Activated CD8-positive, alpha-beta memory T cell treated with anti-CD3 and anti-CD28 coated beads, Interleukin-2, amount 50 U/mL, for 1 hour (primary cell): Measurements from ENCODE around the gene VPS41.

Experiments used
- DNase-seq: peaks from one replicate; pipeline ENCODE4 v3.0.0-alpha.2; 2020; ENCODE audit errors: extremely low read depth

VPS41 gene

DNA sequence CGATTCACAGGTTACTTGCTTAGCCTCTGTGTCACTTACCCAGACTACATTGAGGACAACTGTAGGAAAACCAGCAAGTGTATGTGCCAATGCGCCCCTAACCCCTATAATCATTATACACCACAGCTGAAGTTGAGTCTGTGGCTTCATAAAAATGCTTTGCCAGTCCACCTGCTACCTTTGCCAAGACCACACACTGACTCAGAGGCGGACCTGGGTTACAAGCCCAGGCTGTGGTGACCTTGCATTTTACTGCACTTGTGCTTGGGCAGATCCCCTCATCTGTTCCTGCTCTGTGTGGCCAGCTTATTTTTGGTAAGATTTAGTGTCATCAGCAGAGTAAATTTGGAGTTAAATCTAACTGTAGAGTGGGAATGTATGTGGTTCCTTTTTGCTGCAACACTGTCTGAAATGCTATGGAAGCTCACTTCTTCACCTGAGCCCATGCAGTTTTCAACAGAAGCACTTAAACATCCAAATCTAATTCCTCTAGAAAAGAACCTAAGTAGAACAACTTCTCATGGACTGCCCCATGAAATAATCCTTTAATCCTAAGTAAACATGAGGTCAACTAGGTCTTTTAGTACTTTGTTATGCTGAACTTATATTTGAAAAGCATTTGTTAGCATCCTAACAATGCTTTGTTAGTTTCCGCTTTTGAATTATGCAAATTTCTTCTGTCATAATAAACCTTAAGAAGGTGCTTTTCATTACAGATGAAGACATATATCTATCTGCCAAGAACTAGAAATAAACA is 181.6 kb downstream of the VPS41 start:
- no peak for DNase-seq

DNA sequence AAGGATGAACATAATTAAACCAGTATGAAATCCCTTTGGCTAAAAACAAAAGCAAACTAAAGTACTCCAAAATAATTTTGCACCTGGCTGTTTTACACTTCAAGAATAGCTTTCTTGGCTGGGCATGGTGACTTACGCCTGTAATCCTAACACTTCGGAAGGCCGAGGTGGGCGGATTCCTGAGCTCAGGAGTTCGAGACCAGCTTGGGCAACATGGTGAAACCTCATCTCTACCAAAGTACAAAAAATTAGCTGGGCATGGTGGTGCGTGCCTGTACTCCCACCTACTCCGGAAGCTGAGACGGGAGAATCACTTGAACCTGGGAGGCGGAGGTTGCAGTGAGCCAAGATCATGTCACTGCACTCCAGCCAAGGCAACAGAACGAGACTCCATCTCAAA is 185.7 kb downstream of the VPS41 start:
- DNase-seq, result no peak

DNA sequence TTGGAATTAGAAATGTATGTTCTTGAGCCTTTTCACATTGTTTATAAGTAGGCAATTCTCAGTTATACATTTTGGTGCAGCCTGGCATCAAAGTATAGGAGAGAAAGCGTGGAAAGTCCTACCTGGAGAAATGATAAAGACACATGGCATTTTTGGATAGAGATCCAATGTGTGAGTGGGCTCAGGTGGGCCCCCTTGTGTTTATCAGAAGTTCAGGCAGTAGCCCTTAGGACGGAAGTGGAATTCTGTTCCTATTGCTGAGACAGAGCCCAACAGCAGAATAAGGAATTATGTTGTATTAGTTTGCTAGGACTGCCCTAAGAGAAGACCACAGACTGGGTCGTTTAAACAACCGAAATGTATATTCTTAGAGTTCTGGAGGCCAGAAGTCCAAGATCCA is 192.6 kb downstream of the VPS41 start:
- no peak for DNase-seq

DNA sequence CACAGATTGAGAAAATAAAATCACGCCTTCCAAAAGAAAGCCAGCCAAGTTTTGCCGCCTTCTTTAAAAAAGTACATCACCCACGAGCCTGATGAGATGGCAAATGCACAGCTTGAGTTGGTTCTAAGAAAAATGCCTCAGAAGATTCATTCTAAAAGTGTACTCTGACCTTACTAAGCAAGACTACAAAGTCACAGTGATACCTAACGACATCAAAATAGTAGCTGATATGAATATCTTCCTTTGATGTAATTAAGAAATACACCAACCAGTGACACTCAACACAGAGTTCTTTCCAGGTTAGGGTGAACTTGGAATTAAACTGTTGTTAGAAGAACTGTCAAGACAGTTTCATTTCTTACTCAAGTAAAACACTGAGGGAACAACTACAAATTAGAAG is 199.9 kb downstream of the VPS41 start:
- DNase-seq, result no peak

DNA sequence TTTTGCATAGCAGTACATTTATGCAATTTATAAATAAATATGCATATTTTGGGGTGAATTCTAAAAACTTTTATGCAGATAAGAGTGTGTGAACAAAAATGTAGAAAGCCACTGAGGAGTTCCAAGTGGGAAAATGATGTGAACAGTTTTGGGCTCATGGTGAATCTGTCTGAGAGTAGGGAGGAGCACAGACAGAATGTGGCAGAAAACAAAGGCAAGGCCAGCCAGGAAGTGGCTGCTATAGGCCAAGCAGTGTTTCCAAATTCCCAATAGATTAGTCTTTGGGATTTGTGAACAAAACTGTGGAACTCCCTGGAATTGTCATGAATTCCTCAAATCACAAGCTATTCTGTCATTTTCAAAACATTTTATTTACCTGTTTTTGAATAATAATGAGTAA is 204.2 kb downstream of the VPS41 start:
- DNase-seq, result no peak

DNA sequence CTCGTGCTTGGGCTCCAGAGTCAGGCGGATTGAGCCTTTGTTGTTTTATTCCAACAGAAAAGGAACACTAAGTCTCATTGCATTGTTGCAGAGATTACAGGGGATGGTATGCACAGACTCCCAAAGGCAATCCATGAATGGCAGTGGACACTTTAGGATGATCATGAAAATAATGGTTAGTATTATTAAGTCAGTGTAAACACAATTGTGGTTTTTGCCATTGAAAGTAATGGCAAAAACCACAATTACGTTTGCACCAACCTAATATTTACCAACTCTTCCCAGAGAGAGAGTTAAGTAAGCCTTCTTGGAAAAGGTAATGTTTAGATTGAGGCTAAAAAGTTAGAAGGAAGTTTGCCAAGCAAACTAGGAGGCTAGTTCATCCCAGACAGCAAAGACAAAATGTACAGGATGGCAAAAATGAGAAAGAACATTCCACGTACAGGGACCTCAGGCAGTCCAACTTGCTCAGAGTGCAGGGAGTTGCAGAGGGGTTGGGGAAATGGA is 204.9 kb downstream of the VPS41 start:
- DNase-seq, result no peak

DNA sequence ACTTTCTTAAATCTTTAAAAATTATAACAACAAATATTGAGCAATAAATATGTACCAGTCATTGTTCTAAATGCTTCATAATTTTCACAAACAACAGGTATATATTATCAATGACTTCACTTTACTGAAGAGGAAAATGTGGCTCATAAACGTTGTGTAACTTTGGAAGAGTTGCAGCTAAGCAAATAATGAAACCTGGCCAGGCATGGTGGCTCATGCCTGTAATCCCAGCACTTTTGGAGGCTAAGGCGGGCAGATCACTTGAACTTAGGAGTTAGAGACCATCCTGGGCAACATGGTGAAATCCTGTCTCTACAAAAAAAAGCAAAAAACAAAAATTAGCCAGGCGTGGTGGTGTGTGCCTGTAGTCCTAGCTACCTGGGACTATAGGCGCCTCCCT is 205.9 kb downstream of the VPS41 start:
- no peak for DNase-seq

DNA sequence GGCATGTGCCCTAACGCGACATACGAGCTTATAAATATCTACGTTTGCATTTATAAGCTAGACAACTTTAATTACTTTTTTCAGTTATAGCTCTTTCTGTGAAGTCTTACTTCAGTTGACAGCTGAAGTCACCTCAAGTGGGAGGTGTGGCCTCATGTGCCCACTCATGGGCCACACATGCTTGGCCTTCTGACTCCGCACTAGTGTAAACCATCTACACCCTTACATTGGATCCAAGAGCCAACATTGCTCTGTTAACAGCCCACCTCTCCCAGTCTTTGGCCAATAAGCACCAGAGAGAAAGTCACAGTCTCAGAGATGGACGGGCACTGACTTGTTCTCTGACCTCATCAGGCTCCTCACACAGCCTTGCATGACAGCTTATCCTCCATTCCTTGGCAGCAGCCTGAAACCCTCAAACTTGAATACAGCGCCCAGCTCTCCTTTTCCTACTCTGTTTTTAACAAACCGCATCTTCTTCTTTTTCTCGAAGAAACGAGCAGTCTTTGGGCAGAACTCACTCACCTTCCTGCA is 206.9 kb downstream of the VPS41 start:
- DNase-seq, result no peak

DNA sequence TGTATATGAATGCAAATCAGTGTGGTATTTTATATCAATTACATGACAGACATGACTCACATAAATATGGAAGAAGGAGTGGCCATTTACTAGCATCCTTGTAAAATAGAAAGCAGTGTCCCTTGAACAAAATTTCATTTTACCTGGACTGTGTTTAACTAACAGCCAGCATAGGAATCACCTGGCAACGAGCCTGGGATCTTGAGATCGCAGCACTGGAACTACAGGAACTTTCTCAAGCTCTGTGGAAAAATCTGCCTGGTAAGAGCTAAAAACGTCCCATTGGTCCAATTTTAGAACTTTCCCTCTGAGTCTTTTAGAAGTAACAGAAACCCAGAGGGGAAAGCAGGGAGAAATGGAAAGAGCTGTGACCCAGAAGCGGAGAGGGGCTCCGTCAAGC is 208.9 kb downstream of the VPS41 start:
- no peak for DNase-seq

DNA sequence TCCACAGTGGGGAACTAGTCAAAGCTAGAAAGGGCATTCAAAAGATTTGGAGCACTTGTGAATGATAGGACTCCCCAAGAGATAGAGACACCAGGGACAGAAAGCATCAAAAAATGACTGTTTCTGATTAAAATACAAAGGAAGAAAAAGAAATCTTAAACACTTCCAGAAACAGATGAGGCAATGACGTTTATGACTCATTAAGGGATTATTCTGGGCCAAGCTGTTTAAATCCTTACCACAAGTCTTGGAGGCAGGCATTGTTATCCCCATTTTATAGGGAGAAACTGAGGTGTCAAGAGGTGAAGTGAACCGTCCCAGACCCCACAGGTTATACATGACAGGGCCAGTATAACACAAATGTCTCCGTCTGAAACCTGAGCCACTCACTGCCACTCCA is 209.5 kb downstream of the VPS41 start:
- DNase-seq, result no peak

DNA sequence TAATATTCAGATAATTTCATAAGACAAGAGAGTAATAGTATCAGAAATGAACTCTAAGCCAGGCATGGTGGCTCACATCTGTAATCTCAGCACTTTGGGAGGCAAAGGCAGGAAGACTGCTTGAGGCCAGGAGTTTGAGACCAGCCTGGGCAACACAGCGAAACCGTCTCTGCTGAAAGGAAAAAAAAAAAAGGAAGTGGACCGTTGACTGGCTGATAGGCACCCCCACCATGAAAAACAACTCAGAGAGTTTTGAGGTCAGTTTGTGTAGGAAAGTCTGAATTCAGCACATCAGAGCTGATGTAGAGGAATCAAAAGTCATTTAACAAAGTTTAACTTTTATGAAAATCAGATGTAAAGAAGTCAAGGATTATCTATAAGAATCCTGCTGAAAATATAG is 214.7 kb downstream of the VPS41 start:
- no peak for DNase-seq

DNA sequence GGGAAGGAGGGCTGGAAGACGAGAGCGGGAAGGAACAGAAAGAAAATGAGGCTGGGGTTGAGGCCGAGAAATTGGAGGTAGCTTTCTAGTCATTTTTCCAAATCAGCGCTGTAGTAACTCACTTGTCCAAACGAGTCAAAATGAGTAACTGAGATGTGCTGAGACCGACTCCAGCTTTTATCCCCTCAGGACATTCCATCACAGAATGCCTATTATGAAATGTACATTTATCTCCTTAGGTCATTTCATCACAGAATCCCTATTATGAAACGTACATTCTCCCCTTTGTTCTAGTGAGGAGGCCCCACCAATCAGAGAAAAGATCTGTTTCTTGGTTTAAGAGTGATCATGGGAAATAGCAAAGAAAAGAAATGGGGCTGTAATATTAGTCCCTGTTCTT is 222.1 kb downstream of the VPS41 start:
- DNase-seq, result no peak

DNA sequence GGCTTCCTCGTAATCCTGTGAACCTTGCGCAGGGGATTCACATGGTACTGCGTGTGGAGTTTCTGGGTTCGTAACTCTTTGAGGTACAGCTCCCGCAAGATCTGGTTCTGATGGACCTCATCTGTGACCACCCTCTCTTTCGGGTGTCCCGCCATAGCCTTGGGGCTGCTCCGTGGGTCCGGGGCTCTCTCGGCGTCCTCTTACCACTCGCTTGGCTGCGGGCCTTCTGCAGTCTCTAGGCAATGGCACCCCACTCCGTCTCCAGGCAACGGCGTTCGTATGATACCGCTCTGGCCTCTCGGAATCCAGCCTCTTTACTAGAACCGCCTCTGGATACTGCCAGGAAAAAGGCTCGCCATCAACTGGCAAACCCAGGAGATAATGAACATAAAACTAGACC is 223.1 kb downstream of the VPS41 start:
- DNase-seq, result no peak

DNA sequence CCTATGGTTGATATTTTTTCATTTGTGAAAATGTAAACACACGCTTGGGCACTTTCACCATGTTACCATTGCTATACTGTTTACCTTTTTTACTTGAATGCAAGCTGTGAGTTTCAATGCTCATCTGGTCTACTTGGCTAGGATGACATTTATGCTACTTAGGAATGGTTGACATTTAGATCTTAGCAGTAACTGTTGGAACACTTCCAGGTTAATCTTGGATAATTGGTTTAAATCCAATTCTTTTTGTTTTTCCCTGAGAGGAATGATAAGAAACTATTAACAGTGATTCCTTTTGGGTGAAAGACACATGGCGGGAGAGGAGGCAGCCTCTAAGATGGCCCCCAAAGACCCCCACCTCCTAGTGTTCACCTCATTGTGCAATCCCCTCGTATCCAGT is 226.4 kb downstream of the VPS41 start:
- DNase-seq, result no peak

DNA sequence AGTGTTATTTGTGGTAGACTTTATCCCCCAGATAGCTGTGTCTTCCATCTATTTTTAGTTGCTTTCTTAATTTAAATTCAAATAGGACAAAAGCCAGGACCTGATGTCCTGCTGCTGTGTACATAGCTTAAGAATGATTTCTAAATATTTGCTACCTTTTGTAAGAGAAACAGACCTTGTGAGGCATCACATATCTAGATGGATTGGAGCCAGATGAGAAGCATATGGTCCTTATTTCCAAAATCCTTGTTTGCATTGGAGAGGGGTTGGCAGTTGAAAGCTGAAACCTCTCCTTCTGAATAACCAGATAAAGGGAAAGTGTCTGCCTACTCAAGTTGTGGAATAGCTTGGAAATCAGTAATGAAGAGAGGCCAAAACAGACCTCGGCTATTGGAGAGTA is 227.1 kb downstream of the VPS41 start:
- no peak for DNase-seq

DNA sequence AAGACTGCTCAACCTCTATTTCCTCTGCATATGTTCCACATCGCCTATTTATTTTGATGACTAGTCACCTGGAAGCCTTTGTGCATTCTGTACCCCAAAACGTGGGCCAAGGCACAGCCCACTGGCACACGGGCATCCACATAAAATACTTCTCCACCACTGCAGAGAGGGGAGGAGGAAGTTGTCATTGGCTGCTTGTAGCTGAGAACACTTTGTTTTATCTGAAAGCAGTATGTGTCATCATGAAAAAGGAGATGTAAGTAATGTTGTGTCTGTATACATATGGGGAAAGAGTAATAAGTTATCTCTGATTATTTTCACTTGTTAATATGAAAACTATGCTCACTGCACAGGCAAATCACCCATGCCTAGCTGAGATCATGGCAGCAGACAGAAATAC is 229.6 kb downstream of the VPS41 start:
- DNase-seq, result no peak

DNA sequence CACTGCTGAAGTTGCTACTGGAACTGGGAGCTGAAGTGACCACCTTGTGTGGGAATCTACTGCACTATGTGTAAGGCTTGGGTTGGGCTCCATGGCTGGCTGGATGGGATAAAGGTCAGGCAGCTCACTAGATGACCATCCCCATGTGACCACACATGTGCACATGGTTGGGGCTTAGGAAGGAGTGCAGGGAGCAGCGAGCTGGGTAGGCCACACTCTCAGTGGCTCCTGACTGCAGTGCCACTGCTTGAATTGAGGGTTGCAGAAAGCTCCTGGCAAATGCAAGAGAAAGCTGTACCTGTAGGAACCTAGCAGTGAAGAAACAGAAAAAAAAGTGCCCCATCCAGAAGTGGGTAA is 230.3 kb downstream of the VPS41 start:
- no peak for DNase-seq

DNA sequence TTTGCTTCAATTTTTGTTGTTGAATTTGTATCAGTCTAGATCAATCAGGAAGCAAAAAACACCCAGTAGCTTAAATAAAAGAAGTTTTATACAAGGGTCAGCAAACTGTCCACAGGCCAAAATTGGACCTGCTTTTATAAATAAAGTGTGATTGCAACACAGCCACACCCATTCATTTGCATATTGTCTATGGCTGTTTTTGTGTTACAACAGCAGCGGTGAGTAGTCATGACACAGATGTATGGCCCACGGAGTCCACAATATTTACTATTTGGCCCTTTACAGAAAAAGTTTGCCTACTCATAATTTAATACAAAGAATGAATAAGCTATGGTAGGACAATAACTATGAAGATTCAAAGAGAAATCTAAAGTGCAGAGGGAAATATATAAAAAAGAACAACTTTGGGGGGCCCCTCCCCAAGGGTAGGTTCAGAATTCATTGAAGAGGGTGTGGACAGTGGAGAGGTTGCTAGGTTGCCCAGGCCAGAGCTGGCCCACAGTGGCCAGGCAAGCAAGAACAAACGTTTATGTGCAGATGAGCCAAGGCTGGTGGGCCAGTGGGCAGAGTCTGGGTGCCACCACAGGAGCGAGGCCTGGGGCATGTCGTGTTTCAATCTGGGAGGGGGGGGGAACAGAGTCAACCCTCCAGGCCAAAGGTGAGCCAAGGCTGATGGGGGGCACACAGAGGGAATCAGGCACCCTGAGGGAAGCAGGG is 230.9 kb downstream of the VPS41 start:
- DNase-seq, result no peak

DNA sequence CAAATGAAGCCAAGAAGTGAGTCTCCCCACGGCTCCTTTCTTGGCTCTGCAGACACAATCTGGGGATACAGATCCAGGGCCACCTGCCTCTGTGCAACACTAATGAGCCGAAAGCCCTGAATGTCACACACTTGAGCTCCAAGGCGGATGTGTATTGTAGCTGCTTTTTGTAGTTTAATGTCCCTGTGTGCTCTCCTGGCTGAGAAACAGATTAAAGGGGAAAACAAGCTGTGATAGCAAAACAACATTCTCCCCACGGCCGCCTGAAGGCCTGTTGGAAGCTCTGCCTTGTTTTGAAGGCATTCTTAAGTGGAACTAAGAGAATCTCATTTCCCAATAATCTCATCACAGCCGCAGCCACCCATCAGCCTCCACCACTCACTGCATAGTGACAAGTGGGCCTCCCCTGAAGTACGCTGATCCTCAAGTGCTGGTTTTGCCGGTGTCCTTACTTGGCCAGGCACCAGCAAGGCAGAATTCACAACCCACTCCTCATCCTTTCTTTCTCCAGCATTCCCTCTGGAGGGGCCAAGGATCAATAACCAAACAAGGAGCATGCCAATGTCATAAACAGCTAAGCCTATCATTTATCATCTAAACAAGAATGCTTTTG is 233.4 kb downstream of the VPS41 start:
- DNase-seq, result no peak

DNA sequence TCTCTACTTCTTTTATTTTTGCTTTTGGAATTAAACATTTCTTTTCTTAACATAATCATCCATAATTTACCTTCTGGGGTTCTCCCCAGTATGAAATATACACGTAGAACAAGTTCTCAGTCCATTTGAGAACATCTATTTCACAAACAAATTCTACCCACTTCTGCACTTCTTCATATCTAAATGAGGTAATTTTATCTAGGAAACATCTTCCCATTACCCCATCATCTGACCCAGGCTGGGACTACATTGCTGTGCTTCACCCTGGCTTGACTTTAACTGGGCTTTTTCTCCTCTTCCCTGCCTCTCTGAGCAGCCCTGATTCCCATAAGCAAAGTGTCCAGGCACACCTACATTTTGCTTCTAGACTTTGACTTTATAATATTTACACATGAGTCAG is 234.5 kb downstream of the VPS41 start:
- no peak for DNase-seq

DNA sequence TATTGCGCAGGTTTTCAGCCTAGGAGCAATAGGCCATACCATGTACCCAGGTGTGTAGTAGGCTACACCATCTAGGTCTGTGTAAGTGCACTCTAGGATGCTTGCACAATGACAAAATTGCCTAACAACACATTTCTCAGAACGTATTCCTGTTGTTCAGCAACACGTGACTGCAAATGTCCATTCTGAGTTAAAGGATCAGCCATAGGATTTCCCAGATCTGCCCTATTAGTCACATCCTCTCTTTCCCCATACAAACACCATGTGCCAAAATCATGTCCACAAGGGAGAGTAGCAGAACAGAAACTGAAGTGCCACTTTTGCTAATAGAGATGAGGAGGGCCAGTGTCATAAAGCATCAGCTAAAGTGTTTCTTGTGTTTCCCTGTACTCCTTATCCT is 235.2 kb downstream of the VPS41 start:
- DNase-seq, result no peak
